Measurements from ENCODE around the gene ATP8B3. TPM values are rescaled to one million over a fixed set of nuclear protein-coding genes. Genes with fewer than 3 reads are reported as not detected.

ATP8B3 gene
- total and polyA plus RNA-seq, 8 donors = 0.89 to 2.5 (median 1.5) TPM

DNA sequence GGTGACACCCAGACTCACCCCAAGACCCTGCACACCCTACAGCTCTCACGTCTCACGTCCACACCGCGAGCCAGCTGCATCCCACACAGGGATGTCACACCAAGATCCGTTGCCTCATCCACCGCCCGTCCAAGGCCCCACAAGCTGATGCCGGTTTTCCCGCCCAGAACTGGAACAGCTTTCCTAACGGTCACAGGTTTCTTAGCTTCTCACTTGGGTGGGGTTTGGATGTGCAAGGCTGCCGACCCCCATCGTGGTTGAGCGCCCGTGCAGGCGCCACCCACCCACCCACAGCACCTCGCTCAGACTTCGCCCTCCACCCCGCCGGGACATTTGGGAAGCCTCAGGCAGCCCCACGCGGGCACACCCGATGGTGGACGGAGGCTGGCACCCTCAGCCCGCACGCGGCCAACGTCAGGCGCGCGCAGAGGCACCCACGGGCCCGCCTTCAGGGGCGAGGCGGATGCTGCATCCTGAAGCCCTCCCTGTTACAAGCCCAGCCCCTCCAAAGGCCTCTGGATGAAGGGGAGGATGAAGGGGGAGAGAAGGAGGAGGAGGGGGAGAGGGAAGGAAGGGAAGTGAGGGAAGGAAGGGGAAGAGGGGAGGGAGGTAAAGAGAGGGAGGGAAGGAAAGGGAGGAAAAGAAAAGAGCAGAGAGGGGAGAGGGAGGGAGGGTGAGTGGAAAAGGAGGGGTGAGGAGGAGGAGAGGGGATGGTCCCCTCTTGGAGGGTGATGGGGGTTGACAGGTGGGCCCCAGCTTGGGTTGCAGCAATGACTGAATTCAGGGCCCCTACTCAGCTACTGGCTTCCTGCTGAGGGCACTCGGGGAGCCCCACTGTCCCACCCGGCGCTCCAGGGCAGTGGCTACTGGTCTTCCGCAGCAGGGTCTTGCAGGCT is 45.9 kb downstream of the ATP8B3 start:
- no peaks in the 10 kb centered on the region for H3K36me3 ChIP-seq
- intact Hi-C loops (cut with DNase I) = loop anchor here in 1 of 2 donors (10.0 kb wide), 1 partner anchor 81 kb away; no protein-coding TSS in a partner anchor
- no peak for ATAC-seq
- TF ChIP-seq, protein P1, sequence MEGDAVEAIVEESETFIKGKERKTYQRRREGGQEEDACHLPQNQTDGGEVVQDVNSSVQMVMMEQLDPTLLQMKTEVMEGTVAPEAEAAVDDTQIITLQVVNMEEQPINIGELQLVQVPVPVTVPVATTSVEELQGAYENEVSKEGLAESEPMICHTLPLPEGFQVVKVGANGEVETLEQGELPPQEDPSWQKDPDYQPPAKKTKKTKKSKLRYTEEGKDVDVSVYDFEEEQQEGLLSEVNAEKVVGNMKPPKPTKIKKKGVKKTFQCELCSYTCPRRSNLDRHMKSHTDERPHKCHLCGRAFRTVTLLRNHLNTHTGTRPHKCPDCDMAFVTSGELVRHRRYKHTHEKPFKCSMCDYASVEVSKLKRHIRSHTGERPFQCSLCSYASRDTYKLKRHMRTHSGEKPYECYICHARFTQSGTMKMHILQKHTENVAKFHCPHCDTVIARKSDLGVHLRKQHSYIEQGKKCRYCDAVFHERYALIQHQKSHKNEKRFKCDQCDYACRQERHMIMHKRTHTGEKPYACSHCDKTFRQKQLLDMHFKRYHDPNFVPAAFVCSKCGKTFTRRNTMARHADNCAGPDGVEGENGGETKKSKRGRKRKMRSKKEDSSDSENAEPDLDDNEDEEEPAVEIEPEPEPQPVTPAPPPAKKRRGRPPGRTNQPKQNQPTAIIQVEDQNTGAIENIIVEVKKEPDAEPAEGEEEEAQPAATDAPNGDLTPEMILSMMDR (IDR thresholded peaks at IDR 0.05) = no peak
- H3K9me3 ChIP-seq = peaks cover 0 to 9% of the 10 kb centered on the region in 2 donors
- H3K27me3 ChIP-seq = peaks cover 83 to 100% of the 10 kb centered on the region in 2 donors
- H3K4me3 ChIP-seq = no peak overlapping the region
- H3K4me1 ChIP-seq = no peaks in the 10 kb centered on the region
- DNase-seq = no peak
- H3K27ac ChIP-seq = no peak overlapping the region

DNA sequence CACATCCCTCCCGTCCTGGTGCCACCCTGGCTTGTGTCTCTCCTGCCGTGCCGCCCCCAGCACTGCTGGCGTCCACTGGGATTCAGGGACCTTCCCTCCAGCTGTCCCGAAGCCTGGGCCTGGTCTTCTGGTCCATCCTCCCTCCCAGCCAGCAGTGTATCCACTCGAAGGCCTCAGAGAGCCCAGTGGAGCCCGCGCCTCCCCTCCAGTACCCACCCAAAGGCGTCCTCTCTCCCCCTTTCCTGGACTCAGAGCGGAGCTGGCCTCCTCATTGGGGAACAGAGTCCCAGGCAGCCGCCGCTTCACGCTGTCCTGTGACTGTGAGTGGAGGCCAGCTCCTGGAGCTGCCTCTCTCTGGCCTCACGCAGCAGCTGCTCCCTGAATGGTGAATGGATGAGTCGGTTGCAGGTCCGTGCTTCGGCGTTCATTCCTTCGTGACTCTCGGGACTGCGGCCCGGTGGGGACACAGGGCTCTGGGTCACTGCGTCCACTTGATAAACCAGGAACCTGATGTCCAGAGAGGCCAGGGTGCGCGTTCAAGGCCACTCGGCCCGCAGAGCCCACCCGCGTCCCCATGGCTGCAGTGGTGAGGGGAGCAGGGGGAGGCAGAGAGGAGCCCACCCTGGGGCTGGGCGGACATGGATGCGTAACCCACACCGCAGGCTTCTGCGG is 46.7 kb downstream of the ATP8B3 start:
- H3K27ac ChIP-seq = no peak overlapping the region
- ATAC-seq (no peak), DNase-seq (peak in 1 of 4 donors; percentile 44)
- peaks cover 0 to under 1% of the 10 kb centered on the region in 2 donors for H3K9me3 ChIP-seq
- intact Hi-C loops (cut with DNase I) = loop anchor here in 1 of 2 donors (10.0 kb wide), 1 partner anchor 81 kb away; no protein-coding TSS in a partner anchor
- peaks cover 86 to 100% of the 10 kb centered on the region in 2 donors for H3K27me3 ChIP-seq
- TF ChIP-seq, protein P1 (IDR thresholded peaks at IDR 0.05) = no peak
- H3K4me3 ChIP-seq = no peak overlapping the region
- no peaks in the 10 kb centered on the region for H3K4me1 ChIP-seq
- no peaks in the 10 kb centered on the region for H3K36me3 ChIP-seq

DNA sequence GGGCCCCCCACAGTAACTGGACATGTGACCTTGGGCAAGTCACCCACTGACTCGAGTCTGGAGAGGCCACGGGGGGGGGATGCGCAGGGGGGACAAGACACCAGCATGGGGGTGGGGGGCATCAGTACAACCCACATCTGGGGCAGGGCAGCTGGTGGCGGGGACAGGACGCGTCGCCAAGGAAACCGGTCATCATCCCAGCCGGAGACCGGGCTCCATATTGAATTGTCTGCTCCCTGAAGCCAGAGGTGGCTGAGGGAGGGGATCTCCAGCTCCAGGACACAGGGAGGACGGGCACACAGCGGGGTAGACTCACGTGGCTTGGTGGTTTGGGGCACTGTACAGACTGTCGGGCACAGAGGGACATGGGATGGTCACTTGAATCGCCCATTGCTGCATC is 47.3 kb downstream of the ATP8B3 start:
- peaks cover 87 to 100% of the 10 kb centered on the region in 2 donors for H3K27me3 ChIP-seq
- intact Hi-C loops (cut with DNase I) = loop anchor here in 1 of 2 donors (10.0 kb wide), 1 partner anchor 80 kb away; no protein-coding TSS in a partner anchor

DNA sequence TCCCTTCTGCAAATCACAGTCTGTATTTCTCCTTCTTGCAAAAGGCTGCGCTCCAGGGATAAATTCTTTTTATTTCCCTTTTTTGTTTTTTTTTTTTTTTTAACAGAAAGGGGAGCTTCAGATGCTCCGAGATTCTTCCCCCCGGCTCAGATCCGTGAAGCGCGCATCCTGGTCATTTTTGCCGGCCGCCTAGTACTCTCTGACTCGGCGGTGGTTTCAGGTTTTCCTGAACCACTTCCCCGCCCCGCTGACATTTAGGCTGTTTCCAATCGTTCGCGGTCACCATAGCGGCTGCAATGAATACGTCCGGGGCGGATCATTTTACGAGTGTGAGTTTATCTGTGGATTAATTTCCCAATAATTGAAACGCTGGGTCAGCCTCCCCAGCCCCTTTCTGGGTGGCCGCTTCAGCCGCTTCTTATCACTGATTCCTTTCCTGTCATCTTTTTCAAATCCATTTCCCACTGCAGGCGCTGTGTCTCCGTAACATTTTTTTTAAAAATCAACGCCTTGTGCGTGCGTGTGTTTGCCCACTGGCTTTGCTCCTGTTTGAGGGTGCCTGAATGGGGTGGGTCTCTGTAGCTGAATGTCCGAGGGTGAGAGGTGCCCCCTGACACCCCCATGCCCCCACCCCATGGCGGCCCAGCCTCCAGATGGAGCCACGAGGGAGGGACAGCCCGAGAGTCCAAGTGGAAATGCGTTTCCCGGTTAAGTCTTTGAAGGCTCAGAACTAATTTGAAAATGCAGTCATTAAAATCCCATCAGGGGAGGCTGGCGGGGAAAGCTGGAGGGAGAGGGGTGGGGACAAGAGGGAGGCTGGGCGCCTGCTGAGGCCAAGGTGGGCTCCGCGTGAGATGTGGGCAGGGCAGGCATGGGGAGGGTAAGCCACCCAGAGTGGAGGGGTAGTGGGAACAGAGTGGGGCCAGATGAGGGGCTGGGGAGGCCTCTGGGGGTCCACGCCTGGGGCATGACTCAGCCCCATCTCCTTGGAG is 48.1 kb downstream of the ATP8B3 start:
- no peaks in the 10 kb centered on the region for H3K36me3 ChIP-seq
- H3K9me3 ChIP-seq = no peaks in the 10 kb centered on the region
- no peak for ATAC-seq
- H3K27ac ChIP-seq = no peak overlapping the region
- no peak overlapping the region for H3K4me3 ChIP-seq
- H3K27me3 ChIP-seq = peaks cover 94 to 100% of the 10 kb centered on the region in 2 donors
- TF ChIP-seq, protein P1 (IDR thresholded peaks at IDR 0.05) = no peak
- H3K4me1 ChIP-seq = no peaks in the 10 kb centered on the region
- intact Hi-C loops (cut with DNase I) = loop anchor here in 1 of 2 donors (10.0 kb wide), 1 partner anchor 79 kb away; no protein-coding TSS in a partner anchor
- DNase-seq = peak in 2 of 4 donors; percentile 27 to 41

More for the DNA sequence above, 47.3 kb downstream of the ATP8B3 start:
- DNase-seq = no peak
- Histone ChIP-seq H3K4me1 (no peaks in the 10 kb centered on the region), H3K9me3 (no peaks in the 10 kb centered on the region), H3K4me3 (no peak overlapping the region), H3K27ac (no peak overlapping the region), H3K36me3 (no peaks in the 10 kb centered on the region)
- no peak for ATAC-seq
- TF ChIP-seq, protein P1 (IDR thresholded peaks at IDR 0.05) = no peak
